ENCODE results near the gene TEAD4. TPM values are rescaled to one million over a fixed set of nuclear protein-coding genes. Genes with fewer than 3 reads are reported as not detected.

The TEAD4 gene
- total and polyA plus RNA-seq, 11 donors: 5.7 to 59.2 (median 16.1) TPM

- Histone ChIP-seq H3K27me3 (no peaks in the 10 kb centered on the region), H3K27ac (no peak overlapping the region), H3K4me3 (no peak overlapping the region), H3K36me3 (peaks cover 0 to 23% (median 7%) of the 10 kb centered on the region in 9 donors), H3K4me1 (peaks cover 0 to 17% (median 3%) of the 10 kb centered on the region in 12 donors), H3K9me3 (no peaks in the 10 kb centered on the region)
- TF ChIP-seq POLR2A (IDR thresholded peaks at IDR 0.05) (no peak), CTCF (IDR thresholded peaks at IDR 0.05) (no peak)
- DNase-seq: peak in 1 of 5 donors; percentile 12
- intact Hi-C loops (cut with DNase I): no loop called here
- ATAC-seq: no peak
- WGBS, 4 donors: 93 to 98% (median 96%) methylated on average over 11 of the region's 11 CpGs
Measured at GRCh38 chr12:3017281-3017680, 58.1 kb downstream of the TEAD4 start.

GRCh38 chr12:3018284-3019004, 59.2 kb downstream of the TEAD4 start:
- DNase-seq (peak in 1 of 5 donors; percentile 15), ATAC-seq (no peak)
- Histone ChIP-seq H3K27me3 (no peaks in the 10 kb centered on the region), H3K4me3 (no peak overlapping the region), H3K4me1 (peaks cover 0 to 15% (median 3%) of the 10 kb centered on the region in 12 donors), H3K36me3 (peaks cover 0 to 23% (median 7%) of the 10 kb centered on the region in 9 donors), H3K9me3 (no peaks in the 10 kb centered on the region), H3K27ac (no peak overlapping the region)
- intact Hi-C loops (cut with DNase I): no loop called here
- TF ChIP-seq CTCF (IDR thresholded peaks at IDR 0.05): no peak
- 91 to 93% (median 92%) methylated on average over 14 to 15 of the region's 15 CpGs for WGBS, 4 donors

- H3K9me3 ChIP-seq: no peaks in the 10 kb centered on the region
- H3K27me3 ChIP-seq: no peaks in the 10 kb centered on the region
- DNase-seq (peak in 1 of 5 donors; percentile 15), ATAC-seq (no peak)
- 90 to 97% (median 93%) methylated on average over 22 to 25 of the region's 25 CpGs for WGBS, 4 donors
- peaks cover 0 to 23% (median 7%) of the 10 kb centered on the region in 9 donors for H3K36me3 ChIP-seq
- intact Hi-C loops (cut with DNase I): no loop called here
- H3K4me3 ChIP-seq: no peak overlapping the region
- no peak for TF ChIP-seq CTCF (IDR thresholded peaks at IDR 0.05)
- no peak for TF ChIP-seq POLR2A (IDR thresholded peaks at IDR 0.05)
- H3K4me1 ChIP-seq: peaks cover 0 to 8% (median under 1%) of the 10 kb centered on the region in 12 donors
- H3K27ac ChIP-seq: no peak overlapping the region
Measured at GRCh38 chr12:3019005-3019680, 59.9 kb downstream of the TEAD4 start.

- ATAC-seq: peak in 1 of 4 donors; percentile 12
- DNase-seq: peak in 1 of 5 donors; percentile 12
- WGBS, 4 donors: 92 to 98% (median 94%) methylated on average over 10 to 16 of the region's 16 CpGs
- TF ChIP-seq POLR2A (IDR thresholded peaks at IDR 0.05) (no peak), CTCF (IDR thresholded peaks at IDR 0.05) (no peak)
- Histone ChIP-seq H3K36me3 (peaks cover 0 to 29% (median 7%) of the 10 kb centered on the region in 9 donors), H3K9me3 (no peaks in the 10 kb centered on the region), H3K27me3 (no peaks in the 10 kb centered on the region), H3K4me1 (no peaks in the 10 kb centered on the region), H3K4me3 (no peak overlapping the region), H3K27ac (no peak overlapping the region)
- intact Hi-C loops (cut with DNase I): no loop called here
Measured at GRCh38 chr12:3020399-3020798, 61.2 kb downstream of the TEAD4 start.
